Type B pancreatic cell (in vitro differentiated cells): ENCODE data around the gene EDDM3A. TPM values are rescaled to one million over a fixed set of nuclear protein-coding genes. Genes with fewer than 3 reads are reported as not detected.

Experiments used
- DNase-seq: peaks from one replicate; pipeline ENCODE4 v3.0.0; 2021; ENCODE audit warnings: mixed read lengths; ENCODE audit not compliant: unreplicated experiment; ENCODE audit errors: extremely low spot score
- H3K27ac Mint-ChIP-seq: 2 replicates; pipeline ENCODE4 v1.8.0; 2021; ENCODE audit warnings: mild to moderate bottlenecking, mixed read lengths
- H3K27me3 Mint-ChIP-seq: 2 replicates; pipeline ENCODE4 v1.8.0; 2021; ENCODE audit warnings: mixed read lengths
- H3K36me3 Mint-ChIP-seq: 2 replicates; pipeline ENCODE4 v1.8.0; 2021; ENCODE audit warnings: mixed read lengths
- H3K4me1 Mint-ChIP-seq: one replicate; pipeline ENCODE4 v1.8.0; 2021; ENCODE audit warnings: mixed read lengths; ENCODE audit not compliant: unreplicated experiment
- H3K4me3 Mint-ChIP-seq: 2 replicates; pipeline ENCODE4 v1.8.0; 2021; ENCODE audit warnings: mild to moderate bottlenecking, mixed read lengths
- H3K9me3 Mint-ChIP-seq: 2 replicates; pipeline ENCODE4 v1.8.0; 2021; ENCODE audit warnings: mixed read lengths
- CTCF ChIP-seq: fragments of 200-600 bp; sonication (generic); conservative IDR thresholded peaks from 2 replicates; pipeline ENCODE4 v1.5.0; 2021; ENCODE audit warnings: antibody characterized with exemption, mild to moderate bottlenecking
- total RNA-seq: library from RNA; stranded (reverse); gene quantifications from 2 replicates; pipeline ENCODE4 v1.2.1, GENCODE V29; 2021; ENCODE audit warnings: low replicate concordance

EDDM3A gene
- total RNA-seq, 1 donor from 2014 or later, result not detected

- Mint-ChIP-seq H3K9me3 (peaks cover 4% of the 10 kb centered on the region), H3K4me3 (no peak overlapping the region), H3K27ac (no peak overlapping the region), H3K27me3 (no peaks in the 10 kb centered on the region), H3K36me3 (peaks cover 3% of the 10 kb centered on the region), H3K4me1 (no peaks in the 10 kb centered on the region)
- no peak for TF ChIP-seq CTCF
- DNase-seq, result no peak
Observed at GRCh38 chr14:20790464-20791116, 44.9 kb downstream of the EDDM3A start.

GRCh38 chr14:20791187-20791586 lies 45.5 kb downstream of the EDDM3A start:
- Mint-ChIP-seq H3K4me1 (no peaks in the 10 kb centered on the region), H3K9me3 (peaks cover 4% of the 10 kb centered on the region), H3K36me3 (peaks cover 3% of the 10 kb centered on the region), H3K27me3 (no peaks in the 10 kb centered on the region), H3K27ac (peak overlapping the region; percentile 60), H3K4me3 (no peak overlapping the region)
- DNase-seq, result no peak
- no peak for TF ChIP-seq CTCF

GRCh38 chr14:20791597-20791996 lies 45.9 kb downstream of the EDDM3A start:
- TF ChIP-seq CTCF, result no peak
- DNase-seq, result no peak
- Mint-ChIP-seq H3K36me3 (peaks cover 3% of the 10 kb centered on the region), H3K9me3 (peaks cover 4% of the 10 kb centered on the region), H3K4me3 (peak overlapping the region; percentile 59), H3K4me1 (no peaks in the 10 kb centered on the region), H3K27ac (peak overlapping the region; percentile 60), H3K27me3 (no peaks in the 10 kb centered on the region)

- Mint-ChIP-seq H3K27ac (no peak overlapping the region), H3K4me3 (no peak overlapping the region), H3K4me1 (no peaks in the 10 kb centered on the region), H3K36me3 (peaks cover 3% of the 10 kb centered on the region), H3K27me3 (no peaks in the 10 kb centered on the region), H3K9me3 (peaks cover 4% of the 10 kb centered on the region)
- TF ChIP-seq CTCF, result no peak
- no peak for DNase-seq
Observed at GRCh38 chr14:20792556-20792955, 46.9 kb downstream of the EDDM3A start.

- no peak for DNase-seq
- Mint-ChIP-seq H3K27ac (no peak overlapping the region), H3K4me1 (peaks cover 7% of the 10 kb centered on the region), H3K4me3 (no peak overlapping the region), H3K27me3 (no peaks in the 10 kb centered on the region), H3K9me3 (peaks cover 4% of the 10 kb centered on the region), H3K36me3 (peaks cover 3% of the 10 kb centered on the region)
- no peak for TF ChIP-seq CTCF
Observed at GRCh38 chr14:20794644-20795369, 49.1 kb downstream of the EDDM3A start.
